Nucleus accumbens (tissue), 56 donors: Measurements from ENCODE around the gene NATD1.
A peak's percentile ranks its signal among the peaks of the same experiment; 100 is the strongest.

ENCODE experiments used
- DNase-seq, 56 donors: peaks; one replicate each; lab custom pipeline; 2025; lab: John Stamatoyannopoulos, UW

The NATD1 gene

GRCh38 chr17:21277332-21277731, 24.1 kb upstream of the NATD1 start:
- no peak for DNase-seq

GRCh38 chr17:21276264-21276588, 23.0 kb upstream of the NATD1 start:
- no peak for DNase-seq

- peak; percentile 47 to 96 (median 90) for DNase-seq
Observed at GRCh38 chr17:21275579-21276263, 22.5 kb upstream of the NATD1 start.

GRCh38 chr17:21275047-21275578, 21.9 kb upstream of the NATD1 start:
- peak in 2 of 56 donors; percentile 31 to 54 for DNase-seq

- DNase-seq = no peak
Observed at GRCh38 chr17:21272881-21273792, 19.9 kb upstream of the NATD1 start.

- DNase-seq = no peak
Observed at GRCh38 chr17:21272250-21272649, 19.0 kb upstream of the NATD1 start.

- DNase-seq = no peak
Observed at GRCh38 chr17:21271454-21272183, 18.4 kb upstream of the NATD1 start.

GRCh38 chr17:21269394-21269793, 16.2 kb upstream of the NATD1 start:
- DNase-seq = no peak

GRCh38 chr17:21268596-21269188, 15.5 kb upstream of the NATD1 start:
- no peak for DNase-seq

GRCh38 chr17:21263376-21263775, 10.2 kb upstream of the NATD1 start:
- no peak for DNase-seq

- DNase-seq = no peak
Observed at GRCh38 chr17:21262259-21262993, 9.2 kb upstream of the NATD1 start.

- DNase-seq = no peak
Observed at GRCh38 chr17:21258593-21258992, 5.4 kb upstream of the NATD1 start.

- no peak for DNase-seq
Observed at GRCh38 chr17:21253646-21254441, 634 bp upstream of the NATD1 start.

GRCh38 chr17:21252289-21252795, 868 bp downstream of the NATD1 start:
- peak in 1 of 56 donors; percentile 16 for DNase-seq

GRCh38 chr17:21251337-21252010, 1.7 kb downstream of the NATD1 start:
- no peak for DNase-seq

- no peak for DNase-seq
Observed at GRCh38 chr17:21250854-21251253, 2.4 kb downstream of the NATD1 start.

GRCh38 chr17:21249920-21250703, 3.1 kb downstream of the NATD1 start:
- DNase-seq = no peak
